ENCODE data around the gene ABCF2.

- TF ChIP-seq, protein P1, sequence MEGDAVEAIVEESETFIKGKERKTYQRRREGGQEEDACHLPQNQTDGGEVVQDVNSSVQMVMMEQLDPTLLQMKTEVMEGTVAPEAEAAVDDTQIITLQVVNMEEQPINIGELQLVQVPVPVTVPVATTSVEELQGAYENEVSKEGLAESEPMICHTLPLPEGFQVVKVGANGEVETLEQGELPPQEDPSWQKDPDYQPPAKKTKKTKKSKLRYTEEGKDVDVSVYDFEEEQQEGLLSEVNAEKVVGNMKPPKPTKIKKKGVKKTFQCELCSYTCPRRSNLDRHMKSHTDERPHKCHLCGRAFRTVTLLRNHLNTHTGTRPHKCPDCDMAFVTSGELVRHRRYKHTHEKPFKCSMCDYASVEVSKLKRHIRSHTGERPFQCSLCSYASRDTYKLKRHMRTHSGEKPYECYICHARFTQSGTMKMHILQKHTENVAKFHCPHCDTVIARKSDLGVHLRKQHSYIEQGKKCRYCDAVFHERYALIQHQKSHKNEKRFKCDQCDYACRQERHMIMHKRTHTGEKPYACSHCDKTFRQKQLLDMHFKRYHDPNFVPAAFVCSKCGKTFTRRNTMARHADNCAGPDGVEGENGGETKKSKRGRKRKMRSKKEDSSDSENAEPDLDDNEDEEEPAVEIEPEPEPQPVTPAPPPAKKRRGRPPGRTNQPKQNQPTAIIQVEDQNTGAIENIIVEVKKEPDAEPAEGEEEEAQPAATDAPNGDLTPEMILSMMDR (IDR thresholded peaks at IDR 0.05), result no peak
- no peak for TF ChIP-seq POLR2A (IDR thresholded peaks at IDR 0.05)
Measured at GRCh38 chr7:151194188-151194587, 32.8 kb downstream of the ABCF2 start.
